Activated CD4-positive, CD25-positive, alpha-beta regulatory T cell treated with anti-CD3 and anti-CD28 coated beads, Interleukin-2, amount 50 U/mL, for 72 hours (primary cell): ENCODE measurements around the gene ATR.

Experiments used
- DNase-seq: peaks from one replicate; pipeline ENCODE4 v3.0.0; 2021

The ATR gene

DNA sequence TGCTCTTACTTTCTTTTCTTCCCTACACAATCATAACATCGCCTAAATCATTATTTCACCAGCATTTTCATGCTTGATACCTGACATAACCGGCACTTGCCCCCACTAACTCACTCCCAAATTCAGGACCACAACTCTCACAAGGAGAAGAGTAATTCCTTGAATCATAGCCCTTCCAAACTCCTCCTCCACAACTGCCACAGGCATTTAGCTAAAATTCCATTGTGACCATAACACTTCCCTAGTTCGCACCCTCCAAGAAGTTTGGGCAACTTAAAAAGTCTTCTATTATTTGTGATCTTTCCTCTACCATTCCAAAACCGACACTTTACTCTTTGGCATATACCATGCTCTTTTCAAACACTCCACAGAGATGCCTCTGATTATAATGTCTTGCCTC is 71.3 kb downstream of the ATR start:
- DNase-seq: no peak

DNA sequence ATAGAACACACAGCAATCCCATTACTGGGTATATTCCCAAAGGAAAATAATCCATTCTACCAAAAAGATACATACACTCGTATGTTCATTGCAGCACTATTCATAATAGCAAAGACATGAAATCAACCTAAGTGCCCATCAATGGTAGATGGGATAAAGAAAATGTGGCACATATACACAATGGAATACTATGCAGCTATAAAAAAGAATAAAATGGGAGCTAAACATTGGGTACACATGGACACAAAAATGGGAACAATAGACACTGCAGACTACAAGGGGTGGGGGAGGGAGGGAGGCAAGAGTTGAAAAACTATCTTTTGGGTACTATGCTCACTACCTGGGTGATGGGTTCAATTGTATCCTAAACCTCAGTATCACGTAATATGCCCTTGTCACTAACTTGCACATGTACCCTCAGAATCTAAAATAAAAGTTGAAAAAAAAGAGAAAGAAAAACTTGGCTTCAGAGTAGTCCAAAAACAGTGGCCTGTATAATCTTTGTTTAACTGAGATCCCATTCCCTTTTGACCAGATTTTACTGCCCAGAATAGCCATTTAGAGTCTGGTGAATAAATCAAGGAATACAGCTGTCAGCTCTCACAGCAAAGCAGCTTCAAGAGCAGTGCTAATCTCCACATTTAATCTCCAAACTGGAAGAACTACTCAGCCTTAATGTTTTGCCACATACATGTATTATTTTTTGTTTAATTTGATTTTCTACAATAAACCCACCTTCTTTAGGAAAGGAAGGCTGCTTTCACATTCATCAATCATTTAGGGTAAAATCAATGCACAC is 76.1 kb downstream of the ATR start:
- no peak for DNase-seq

DNA sequence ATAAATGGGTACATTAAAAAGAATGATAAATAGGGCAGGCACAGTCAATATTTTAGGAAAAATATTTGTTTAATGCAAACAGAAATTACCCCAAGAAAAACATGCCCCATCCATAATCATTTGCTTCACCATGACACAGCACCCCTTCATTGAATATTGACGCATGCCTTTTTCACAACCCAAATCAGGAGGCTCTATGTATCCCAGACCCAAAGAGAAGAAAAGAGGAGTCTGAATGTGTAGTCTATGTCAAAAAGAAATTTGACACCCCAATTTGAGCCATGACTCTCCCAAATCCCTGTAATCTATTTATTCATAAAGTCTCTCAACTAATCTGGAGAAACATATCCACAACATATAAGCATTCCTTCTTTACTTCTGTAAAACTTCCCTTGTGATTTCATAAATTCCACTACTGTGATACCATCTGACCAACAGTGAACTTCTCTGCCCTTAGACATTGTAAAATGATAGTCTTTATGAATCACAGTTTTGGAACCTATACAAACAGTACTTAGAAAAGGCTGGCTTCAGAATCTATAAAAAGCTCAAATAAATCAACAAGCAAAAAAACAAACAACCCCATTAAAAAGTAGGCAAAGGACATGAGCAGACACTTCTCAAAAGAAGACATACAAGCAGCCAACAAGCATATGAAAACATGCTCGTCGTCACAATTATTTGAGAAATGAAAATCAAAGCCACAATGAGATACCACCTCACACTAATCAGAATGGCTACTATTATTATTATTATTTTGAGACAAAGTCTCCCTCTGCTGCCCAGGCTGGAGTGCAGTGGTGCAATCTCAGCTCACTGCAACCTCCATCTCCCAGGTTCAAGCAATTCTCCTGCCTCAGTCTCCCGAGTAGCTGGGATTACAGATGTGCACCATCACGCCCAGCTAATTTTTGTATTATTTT is 77.3 kb downstream of the ATR start:
- no peak for DNase-seq

DNA sequence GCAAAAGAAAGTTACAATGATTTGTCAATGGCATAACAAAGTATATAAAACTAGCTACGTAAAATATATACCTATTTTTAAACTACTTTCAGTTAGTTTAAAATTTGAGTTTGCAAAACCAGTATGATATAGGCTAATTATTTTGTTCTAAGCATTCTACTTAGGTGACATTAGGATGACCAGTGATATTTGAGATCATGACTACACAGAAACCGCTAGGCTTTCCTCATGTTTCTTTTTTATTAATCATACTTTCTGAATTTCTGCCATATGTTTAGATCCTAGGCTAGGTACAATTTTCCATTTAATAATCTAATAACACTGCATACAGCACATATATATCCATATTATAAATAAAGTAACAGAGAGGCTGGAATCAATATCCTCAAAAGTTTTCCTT is 78.3 kb downstream of the ATR start:
- DNase-seq: no peak

DNA sequence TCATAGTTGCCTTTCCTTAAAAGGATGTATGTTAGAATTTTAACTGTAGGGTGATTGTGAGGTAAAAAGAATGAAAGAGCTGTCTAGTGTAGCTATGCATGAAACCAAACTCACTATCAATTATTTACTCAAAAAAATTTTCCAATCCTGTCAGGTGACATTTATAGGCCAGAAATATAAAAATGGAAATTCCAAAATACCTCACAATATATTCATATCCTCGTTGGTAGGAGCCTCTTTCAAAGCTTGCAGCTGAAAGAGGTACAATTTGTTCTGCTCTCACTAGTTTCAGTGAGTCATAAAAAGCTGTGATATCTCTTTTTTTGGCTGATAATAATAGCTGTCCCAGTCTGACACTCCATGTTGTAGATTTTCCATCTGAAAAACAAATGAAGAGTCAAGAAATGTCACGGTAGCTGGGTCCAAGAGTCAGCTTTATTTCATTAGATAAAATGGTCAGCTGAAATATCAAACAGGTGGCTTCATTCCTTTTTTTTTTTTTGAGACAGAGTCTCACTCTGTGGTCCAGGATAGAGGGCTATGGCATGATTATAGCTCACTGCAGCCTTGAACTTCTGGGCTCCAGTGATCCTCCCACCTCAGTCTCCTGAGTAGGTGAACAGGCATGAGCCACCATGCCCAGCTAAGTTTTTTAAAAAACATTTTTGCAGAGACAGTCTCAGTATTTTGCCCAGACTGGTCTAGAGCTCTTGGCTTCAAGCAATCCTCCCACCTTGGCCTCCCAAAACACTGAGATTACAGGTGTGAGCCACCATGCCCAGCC is 79.9 kb downstream of the ATR start:
- DNase-seq: no peak

DNA sequence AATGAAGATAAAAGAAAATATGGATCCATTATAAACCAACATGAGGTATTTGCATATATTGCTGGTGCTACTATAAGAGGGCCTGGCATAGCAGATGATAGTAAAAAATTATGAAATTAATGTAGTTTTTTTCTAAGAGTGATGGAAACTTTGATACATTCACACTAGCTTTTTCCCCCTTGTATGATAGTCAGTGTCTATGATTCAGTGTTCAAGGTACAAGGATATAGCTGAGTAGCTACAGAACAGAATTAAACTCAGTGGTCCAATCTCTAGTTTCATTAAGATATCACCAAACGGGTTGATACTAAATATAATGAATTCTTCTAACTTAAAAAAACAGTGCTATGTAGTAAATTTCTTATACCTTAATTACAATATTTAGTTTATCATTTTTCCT is 80.8 kb downstream of the ATR start:
- DNase-seq: no peak

DNA sequence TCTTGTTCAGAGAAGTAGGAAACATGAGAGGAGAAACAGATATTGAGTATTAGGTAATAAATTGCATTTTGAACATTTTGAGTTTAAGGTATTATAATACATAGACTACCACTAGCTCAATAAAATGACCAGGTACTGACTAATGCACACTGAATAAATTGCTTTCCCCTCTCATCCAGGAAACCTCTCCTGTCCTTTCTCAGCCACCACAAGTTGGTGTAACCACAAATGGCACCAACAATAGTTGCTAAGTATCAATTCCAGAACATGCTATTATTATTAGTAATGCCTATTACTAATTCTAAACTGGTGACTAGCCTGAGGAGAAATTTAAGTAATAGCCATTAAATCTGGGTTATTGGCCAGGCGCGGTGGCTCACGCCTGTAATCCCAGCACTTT is 83.4 kb downstream of the ATR start:
- DNase-seq: no peak

DNA sequence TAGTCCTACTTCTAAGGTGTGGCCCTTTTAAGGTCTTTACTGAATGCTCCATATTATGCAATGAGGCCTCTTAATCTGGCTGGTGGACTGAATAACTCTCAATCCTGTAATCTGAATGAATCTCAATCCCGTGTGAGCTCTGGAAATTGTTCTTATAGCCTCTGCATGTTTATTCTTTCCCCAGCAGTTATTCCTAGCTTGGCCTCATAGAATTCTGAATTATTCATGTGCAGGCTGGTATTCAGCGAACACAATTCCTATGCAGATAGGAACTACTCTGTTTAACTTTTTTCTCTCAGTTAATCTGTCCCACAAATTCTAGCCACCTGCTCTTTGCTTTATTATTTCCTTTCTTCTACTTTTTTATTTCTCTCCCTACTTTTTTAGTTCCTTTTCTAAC is 86.3 kb downstream of the ATR start:
- no peak for DNase-seq

DNA sequence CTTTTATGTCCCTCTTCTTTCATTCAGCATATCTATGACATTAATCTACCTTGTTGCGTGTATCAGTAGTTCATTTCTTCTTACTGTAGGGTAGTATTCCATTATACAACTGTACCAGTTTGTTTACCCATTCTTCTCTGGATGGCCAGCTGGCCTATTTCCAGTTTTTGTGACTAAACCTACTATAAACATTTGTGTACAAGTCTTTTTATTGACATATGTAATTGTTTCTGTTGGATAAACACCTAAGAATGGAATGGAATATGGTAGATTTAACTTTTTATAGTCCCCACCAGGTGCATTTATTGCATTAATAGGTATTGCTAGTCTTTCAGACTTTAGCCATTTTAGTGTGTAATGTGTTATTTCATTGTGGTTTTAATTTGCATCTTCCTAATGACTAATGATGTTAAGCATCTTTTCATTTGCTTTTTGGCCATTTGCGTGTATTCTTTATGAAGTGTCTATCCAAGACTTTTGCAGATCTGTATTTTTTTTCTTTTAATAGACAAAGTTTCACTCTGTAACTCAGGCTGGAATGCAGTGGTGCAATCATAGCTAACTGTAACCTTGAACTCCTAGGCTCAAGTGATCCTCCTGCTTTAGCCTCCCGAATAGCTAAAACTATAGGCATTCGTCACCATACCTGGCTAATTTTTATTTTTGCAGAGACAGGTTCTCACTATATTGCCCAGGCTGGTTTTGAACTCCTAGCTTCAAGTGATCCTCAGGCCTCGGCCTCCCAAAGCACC is 88.8 kb downstream of the ATR start:
- DNase-seq: no peak

DNA sequence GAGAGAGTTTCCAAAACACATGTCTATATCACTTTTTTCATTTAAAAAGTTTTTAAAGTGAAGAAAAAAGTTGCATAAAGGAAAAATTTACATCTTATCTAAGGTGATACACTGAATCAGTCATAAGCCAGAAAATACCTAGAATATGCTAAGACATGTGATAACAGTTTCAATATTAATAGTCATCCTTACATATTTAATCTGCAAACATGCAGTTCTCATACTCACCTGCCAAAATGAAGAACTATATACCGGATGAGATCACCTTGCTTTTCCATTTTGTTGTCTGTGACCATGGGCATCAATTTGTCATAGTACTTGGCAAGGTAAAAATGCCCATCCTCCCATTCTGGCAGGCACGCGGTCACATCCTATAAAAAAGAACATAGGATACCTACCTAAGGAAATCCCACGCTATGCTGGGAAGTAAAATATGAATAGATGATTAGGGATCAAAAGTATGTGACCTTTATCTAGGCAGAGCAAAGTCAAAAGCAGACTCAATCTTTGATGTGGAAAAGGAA is 93.6 kb downstream of the ATR start:
- DNase-seq: no peak

DNA sequence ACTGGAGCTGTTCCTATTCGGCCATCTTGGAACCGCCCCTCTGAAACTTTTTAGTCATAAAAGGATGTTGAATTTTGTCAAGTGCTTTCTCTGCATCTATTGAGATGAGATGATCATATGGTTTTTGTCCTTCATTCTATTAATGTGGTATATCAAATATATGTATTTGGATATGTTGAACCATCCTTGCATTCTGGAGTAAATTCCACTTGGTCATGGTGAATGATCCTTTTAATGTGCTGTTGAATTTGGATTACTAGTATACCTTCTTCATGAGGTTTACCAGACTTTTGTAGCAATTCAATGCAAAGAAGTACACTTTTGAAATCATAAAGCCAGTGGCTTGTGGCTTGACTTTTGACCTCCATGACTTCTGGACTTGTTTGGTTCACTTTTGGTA is 97.3 kb downstream of the ATR start:
- DNase-seq: no peak

DNA sequence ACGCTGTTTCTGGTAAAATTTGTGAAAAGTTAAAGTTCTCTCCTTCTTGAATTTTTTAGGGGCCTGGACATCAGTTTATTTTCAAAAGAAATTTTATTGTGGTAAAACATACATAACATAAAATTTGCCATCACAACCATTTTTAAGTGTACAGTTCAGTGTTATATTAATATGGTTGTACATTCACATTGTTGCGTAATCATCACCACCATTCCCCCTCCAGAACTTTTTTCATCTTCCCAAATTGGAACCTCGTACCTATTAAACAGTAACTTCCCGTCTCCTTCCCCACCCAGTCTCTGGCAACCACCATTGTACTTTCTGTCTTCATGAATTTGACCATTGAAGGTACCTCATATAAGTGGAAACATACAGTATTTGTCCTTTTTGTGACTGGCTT is 107.7 kb downstream of the ATR start:
- no peak for DNase-seq

DNA sequence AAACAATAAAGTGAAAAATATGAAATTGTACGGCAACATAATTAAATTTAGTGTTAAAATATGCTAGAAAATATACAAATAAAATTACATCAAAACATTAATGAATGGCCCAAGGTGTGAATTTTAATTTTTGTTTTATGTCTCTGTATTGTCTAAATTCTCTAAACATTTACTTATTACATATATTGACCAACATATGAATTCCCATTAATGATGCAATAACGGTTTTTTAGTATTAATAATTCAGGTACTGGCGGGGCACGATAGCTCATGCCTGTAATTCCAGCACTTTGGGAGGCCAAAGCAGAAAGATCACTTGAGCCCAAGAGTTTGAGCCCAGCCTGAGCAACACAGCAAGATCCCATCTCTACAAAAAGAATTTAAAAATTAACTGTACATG is 110.1 kb downstream of the ATR start:
- no peak for DNase-seq

DNA sequence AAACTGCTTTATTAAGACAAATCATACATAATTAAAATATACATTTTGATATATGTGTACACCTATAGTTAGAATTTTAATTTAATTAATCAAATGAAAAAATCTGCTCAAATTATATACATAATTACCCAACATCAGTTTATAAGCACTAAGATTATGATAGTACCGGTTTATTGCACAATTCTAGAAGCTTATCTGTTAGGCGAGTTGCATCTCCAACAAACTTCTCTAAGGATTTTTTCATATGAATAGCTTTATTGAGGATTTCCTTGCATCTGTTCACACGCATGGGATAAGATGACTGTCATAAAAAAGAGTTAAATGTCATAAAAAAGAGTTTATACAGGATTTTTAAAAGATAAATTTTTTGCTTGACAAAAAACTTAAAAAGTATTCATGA is 110.8 kb downstream of the ATR start:
- no peak for DNase-seq

DNA sequence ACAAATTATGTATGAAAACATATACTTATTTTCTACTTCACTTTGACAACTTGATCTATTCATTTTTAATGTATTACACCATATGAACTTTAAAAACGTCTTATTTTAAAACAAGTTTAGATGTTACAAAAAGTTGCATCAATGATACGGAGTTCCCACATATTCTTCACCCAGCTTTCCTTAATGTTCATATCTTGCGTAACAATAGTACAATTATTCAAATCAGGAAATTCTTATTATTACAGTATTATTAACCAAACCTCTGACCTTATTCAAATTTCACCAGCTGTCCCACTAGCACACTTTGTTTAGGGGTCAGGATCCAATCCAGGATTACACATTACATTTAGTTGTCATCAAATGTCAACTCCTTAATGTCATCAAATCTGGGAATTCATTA is 117.8 kb downstream of the ATR start:
- DNase-seq: no peak

DNA sequence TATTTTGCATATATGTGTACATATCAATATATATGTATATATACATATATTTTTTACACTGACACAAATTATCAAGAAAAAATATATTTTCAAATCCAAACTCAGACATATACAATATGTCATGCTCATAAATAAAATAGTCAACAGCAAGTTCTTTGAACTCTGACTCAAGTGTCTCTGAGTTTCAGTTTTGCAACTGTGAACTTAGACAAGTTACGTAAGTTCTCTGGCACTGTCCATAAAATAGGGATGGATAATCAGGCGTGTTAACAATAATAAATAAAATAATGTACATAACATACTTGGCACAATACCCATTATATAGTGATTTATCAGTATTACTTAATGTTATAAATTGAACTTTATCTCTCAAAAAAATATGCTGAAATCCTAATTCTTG is 118.6 kb downstream of the ATR start:
- DNase-seq: no peak

DNA sequence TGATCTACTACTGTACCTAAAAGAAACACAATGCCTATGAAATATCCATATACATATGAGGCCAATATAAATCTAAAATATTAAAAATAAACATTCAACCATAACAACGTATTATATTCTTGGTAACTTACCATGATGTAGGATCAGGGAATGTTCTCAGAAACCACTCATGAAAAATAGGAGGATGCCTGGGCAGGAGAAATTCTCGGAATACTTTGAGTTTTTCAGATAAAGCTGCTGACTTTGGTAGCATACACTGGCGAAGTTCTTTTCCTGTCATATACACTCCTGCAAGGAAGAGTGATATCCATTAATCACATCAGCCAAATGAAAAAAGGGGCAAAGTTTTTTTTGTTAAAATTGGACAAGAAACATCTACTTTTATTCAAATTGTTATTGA is 119.4 kb downstream of the ATR start:
- DNase-seq: no peak

DNA sequence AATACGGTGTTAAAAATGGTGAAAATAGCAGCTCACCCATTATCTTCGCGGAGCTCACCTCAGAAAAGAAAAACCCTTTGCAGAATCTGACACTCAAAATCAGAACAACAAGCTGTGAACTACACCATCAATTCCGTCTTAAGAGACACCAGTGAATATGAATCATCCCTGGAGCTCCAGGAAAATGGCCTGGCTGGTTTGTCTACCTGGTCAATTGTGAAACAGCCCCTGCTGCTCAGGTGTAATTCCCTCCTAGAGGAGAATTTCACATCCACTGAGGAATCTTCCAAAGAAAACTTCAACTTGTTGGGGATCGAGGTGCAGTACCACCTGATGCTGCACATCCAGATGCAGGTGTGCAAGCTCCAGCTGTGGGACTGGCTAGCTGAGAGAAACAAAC is 127.7 kb downstream of the ATR start:
- DNase-seq: no peak

DNA sequence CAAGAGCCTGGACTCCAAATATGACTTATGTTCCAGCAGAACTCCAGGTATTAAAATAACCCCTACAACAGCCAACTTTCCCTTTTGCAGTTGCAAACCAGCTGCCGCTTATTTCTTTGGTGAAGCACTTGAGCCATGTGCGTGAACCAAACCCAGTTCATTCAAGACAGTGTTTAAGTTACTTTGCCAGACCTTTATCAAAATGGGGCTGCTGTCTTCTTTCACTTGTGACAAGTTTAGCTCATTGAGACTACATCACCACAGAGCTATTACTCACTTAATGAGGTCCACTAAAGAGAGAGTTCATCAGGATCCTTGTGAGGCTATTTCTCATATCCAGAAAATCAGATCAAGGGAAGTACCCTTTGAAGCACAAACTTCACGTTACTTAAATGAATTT is 128.3 kb downstream of the ATR start:
- no peak for DNase-seq

DNA sequence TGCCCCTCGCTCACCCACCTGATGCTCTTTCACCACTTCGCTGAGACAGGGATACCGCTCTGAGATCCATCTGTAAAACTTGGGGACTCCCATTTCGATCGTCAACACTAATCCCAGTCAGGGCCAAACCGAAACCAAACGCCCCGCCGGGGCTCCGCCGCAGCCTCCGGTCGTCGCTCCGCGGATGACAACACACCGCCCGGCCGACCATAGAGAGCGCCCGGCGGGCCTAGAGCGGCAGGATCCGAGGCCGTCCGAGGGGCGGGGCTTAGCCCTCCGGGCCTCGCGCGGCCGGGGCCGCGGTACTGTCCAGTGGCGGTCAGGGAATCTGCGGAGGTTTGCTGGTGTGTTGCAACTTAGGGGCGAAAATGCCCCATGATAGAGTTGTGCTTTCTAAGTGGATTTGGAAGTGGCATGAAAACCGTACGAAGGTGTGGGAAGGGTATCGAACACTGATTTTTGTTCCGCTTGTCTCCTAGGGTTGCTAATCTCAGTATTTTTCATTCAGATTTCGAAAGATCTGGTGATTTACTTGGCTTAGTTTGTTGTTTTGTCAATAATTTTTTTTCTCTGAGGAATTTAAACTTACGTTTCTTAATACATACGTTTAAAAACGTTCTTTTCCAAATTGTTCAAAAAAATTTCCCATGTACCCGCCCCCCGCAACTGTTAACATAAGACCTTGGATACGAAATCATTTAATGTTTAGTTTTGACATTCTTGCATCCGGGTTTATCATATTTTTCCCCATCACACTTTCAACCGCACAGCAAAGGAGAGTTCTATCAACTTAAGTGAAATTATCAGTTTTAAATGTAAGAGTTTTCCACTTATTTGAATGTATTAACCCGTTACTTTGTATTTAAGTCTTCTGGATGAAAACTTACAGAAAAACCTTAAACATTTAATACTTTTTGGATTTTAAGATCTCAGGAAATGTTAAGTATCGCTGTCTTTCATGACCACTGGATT is 130.4 kb downstream of the ATR start, which contains the start of gene XRN1:
Gene XRN1, minus strand, starts transcription at position 186 of the 972 bp plus-strand sequence. Its CDS starts 93 bp downstream, at position 93.
- peak; percentile 93 for DNase-seq

DNA sequence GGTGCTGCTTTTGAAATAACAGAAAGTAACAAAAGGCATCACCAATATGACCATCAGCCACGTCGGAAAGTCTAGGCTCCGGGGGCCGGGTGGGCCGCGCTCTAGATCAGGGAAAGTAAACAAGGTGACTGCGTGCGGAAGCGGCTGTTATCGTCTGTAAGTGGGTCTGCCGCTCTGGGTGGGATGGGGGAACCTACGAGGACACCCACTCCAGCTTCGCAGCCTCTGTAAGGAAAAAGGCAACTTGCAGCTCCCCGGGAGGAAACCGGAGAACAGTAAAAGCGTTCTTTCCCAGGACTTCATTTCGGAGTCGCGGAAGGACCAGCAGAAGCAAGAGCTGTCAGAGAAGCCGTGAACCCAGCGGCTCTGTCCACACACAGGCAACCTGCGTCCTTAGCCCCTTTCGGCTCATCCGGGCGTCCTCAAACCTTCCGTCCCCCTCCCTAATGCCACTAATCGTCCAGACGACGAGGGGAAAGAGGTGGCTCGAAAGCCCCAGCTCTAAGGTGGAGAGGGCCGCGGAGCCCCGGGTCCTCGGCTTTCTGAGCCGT is 131.2 kb downstream of the ATR start:
- DNase-seq: peak; percentile 53
